ENCODE measurements around the gene ABLIM3.
A peak's percentile ranks its signal among the peaks of the same experiment; 100 is the strongest.

Gene ABLIM3

DNA sequence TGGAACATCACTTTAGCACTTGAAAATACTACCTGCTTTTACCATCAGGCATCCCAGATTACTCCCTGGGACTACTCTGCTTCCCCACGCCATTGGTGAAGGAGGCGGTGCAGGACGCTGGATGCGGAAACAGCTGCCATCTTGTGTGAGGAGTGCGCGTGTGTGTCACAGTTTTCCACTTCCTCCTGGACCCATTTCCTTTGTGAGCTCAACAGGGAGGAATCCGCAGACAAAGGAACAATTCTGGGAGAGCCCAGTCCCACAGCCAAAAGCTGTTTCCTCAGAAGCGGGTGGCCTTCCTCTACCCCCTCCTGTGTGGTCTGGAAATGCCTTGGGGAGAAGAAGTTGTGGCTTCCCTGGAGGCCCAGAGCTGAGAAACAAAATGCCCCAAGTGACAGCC, 147.1 kb downstream of the ABLIM3 start:
- Histone ChIP-seq H3K4me3 (ENCODE audit: low read depth, low read length) (no peak overlapping the region), H3K27ac (peak overlapping the region; percentile 75), H3K79me2 (no peaks in the 10 kb centered on the region), H3K4me2 (ENCODE audit: low read length) (no peak overlapping the region), H3K4me1 (peaks cover 29% of the 10 kb centered on the region), H3K9ac (no peak overlapping the region), H3K36me3 (ENCODE audit: control insufficient read depth, insufficient read depth, low read length) (no peaks in the 10 kb centered on the region), H3K9me3 (ENCODE audit: control insufficient read depth, low read length) (no peaks in the 10 kb centered on the region), H2AFZ (peak overlapping the region; percentile 44), H3K27me3 (ENCODE audit: control insufficient read depth, insufficient read depth, low read length) (no peaks in the 10 kb centered on the region)
- TF ChIP-seq, protein P1, sequence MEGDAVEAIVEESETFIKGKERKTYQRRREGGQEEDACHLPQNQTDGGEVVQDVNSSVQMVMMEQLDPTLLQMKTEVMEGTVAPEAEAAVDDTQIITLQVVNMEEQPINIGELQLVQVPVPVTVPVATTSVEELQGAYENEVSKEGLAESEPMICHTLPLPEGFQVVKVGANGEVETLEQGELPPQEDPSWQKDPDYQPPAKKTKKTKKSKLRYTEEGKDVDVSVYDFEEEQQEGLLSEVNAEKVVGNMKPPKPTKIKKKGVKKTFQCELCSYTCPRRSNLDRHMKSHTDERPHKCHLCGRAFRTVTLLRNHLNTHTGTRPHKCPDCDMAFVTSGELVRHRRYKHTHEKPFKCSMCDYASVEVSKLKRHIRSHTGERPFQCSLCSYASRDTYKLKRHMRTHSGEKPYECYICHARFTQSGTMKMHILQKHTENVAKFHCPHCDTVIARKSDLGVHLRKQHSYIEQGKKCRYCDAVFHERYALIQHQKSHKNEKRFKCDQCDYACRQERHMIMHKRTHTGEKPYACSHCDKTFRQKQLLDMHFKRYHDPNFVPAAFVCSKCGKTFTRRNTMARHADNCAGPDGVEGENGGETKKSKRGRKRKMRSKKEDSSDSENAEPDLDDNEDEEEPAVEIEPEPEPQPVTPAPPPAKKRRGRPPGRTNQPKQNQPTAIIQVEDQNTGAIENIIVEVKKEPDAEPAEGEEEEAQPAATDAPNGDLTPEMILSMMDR (IDR thresholded peaks at IDR 0.05), result no peak

DNA sequence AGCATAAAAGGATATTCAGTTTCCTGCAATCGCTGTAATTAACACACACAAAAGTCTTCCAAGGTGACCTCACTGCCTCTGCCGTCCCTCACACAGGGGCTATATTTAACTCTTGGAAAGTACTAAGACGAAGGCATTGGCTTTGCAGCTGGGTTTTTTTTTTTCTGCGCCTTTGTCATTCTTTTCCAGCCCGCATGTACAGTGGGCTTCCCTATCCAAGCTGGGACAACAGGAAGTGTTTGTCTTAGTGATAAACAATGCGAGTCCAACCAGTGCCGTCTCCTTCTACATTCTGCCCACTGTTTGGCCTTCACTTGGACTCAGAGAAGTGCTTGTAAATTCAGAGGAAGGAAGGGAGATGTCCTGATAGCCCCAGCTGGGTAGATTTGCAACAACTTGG, 148.0 kb downstream of the ABLIM3 start:
- Histone ChIP-seq H3K4me3 (ENCODE audit: low read depth, low read length) (no peak overlapping the region), H3K27me3 (ENCODE audit: control insufficient read depth, insufficient read depth, low read length) (no peaks in the 10 kb centered on the region), H3K4me1 (peaks cover 25% of the 10 kb centered on the region), H3K79me2 (no peaks in the 10 kb centered on the region), H2AFZ (peak overlapping the region; percentile 44), H3K4me2 (ENCODE audit: low read length) (no peak overlapping the region), H3K36me3 (ENCODE audit: control insufficient read depth, insufficient read depth, low read length) (no peaks in the 10 kb centered on the region), H3K9ac (no peak overlapping the region), H3K27ac (peak overlapping the region; percentile 75), H3K9me3 (ENCODE audit: control insufficient read depth, low read length) (no peaks in the 10 kb centered on the region)
- TF ChIP-seq, protein P1 (IDR thresholded peaks at IDR 0.05), result no peak

DNA sequence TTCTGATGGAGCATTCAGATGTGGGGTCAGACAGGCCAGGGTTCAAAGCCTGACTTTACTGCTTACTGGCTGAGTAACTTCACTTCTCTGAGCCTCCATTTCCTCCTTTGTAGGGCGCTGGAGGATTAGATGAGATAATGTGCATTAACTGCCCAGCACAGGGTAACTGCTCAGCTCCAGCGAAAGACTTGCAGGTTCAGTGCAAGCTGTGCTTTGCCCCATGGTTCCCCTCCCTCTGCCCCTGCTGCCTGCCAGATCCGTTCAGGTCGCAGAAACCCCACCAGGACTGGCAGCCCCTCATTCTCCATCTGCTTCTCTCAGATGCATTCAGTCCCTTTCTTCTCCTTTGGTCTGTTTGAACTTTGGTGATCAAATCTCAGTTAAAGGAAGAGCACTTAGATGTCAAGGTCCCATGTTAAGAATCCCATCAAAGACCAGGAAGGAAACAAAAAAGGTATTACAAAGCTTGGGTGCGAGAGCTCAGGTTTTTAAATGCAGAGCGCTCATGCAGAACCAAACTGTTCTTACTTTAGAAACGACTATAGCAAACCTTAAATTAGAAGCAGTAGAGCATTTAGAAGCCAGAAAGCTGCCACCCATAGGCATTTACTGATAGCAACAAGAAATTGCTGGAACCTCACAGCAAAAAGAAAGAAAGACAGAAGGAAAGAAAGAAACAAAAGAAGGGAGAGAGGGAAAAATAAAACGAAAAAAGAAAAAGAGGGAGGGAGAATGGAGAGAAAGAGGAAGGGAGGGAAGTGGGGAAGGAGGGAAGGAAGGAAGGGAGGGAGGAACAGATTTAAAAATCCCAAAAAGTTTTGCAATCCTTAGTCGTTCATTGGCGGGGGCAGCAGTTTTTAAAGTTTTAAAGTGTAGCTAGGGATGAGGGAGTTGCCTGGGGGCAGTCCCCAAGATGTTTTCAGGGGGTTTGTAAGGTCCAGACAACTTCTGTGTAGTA, 153.9 kb downstream of the ABLIM3 start:
- H3K27ac ChIP-seq, result no peak overlapping the region

DNA sequence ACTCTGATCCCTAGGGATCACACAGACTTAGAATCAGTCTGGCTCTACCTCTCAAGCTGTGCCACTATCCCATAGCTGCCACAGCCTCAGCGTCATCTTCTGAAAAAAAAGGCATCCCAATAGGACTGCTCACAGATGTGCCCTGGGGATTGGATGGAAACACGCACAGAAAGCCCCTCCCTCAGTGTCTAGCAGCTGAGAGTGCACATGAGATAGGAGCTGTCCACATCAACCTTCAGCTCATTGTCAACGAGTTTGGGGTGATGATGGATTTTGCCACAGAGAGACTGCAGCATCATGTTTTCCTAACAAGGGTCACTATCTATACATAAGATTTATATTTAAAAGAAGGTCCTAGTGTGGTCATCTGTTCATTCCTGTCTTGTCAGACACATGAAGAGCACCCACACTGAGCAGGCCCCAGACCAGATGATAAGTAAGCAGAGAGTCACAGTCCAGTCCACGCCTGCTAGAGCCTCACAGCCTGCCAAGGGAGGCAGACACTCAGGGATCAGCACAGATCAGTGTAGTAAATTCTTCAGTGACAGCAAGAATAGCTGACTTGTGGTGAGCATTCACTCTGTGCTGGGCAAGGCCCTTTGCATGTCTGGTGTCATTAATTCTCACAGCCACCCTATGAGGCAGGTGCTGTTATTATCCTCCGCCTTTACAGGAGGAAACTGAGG, 156.2 kb downstream of the ABLIM3 start:
- Histone ChIP-seq H3K9me3 (ENCODE audit: control insufficient read depth, low read length) (no peaks in the 10 kb centered on the region), H3K36me3 (ENCODE audit: control insufficient read depth, insufficient read depth, low read length) (no peaks in the 10 kb centered on the region), H3K9ac (no peak overlapping the region), H3K79me2 (no peaks in the 10 kb centered on the region), H3K27me3 (ENCODE audit: control insufficient read depth, insufficient read depth, low read length) (no peaks in the 10 kb centered on the region), H3K27ac (no peak overlapping the region), H3K4me2 (ENCODE audit: low read length) (no peak overlapping the region), H3K4me1 (peaks cover 12% of the 10 kb centered on the region), H3K4me3 (ENCODE audit: low read depth, low read length) (no peak overlapping the region), H2AFZ (no peak overlapping the region)
- TF ChIP-seq, protein P1 (IDR thresholded peaks at IDR 0.05), result no peak

More for the DNA sequence above, 153.9 kb downstream of the ABLIM3 start:
- H3K4me1 ChIP-seq, result peaks cover 20% of the 10 kb centered on the region
- peak overlapping the region; percentile 42 for H3K4me2 ChIP-seq (ENCODE audit: low read length)
- TF ChIP-seq, protein P1 (IDR thresholded peaks at IDR 0.05), result no peak
- no peaks in the 10 kb centered on the region for H3K36me3 ChIP-seq (ENCODE audit: control insufficient read depth, insufficient read depth, low read length)
- no peak overlapping the region for H3K9ac ChIP-seq
- H3K9me3 ChIP-seq (ENCODE audit: control insufficient read depth, low read length), result no peaks in the 10 kb centered on the region
- no peak overlapping the region for H3K4me3 ChIP-seq (ENCODE audit: low read depth, low read length)
- peak overlapping the region; percentile 43 for H2AFZ ChIP-seq
- no peaks in the 10 kb centered on the region for H3K79me2 ChIP-seq
- no peaks in the 10 kb centered on the region for H3K27me3 ChIP-seq (ENCODE audit: control insufficient read depth, insufficient read depth, low read length)
